HG02852 (cell line): ENCODE measurements around the gene CRY2.
"Not testable (repeated sequence)": the region's sequence is repeated elsewhere in the genome, so short reads cannot be mapped to it uniquely, and the experiment has no call there.

Source experiments
- ATAC-seq: cut with Tn5 transposase; IDR thresholded peaks from one replicate; pipeline ENCODE4 v1.9.1; 2021; ENCODE audit warnings: mild to moderate bottlenecking, moderate library complexity; ENCODE audit not compliant: unreplicated experiment

Gene CRY2

GRCh38 chr11:45896422-45896984 lies 49.2 kb downstream of the CRY2 start:
- no peak for ATAC-seq

GRCh38 chr11:45897556-45897955 lies 50.3 kb downstream of the CRY2 start:
- ATAC-seq: no peak

GRCh38 chr11:45899086-45899447 lies 51.8 kb downstream of the CRY2 start:
- ATAC-seq: no peak

GRCh38 chr11:45899448-45900174 lies 52.3 kb downstream of the CRY2 start:
- ATAC-seq: peak; percentile 59

- not testable (repeated sequence) for ATAC-seq
These were observed 53.0 kb downstream of the CRY2 start for GRCh38 chr11:45900175-45900800.

- ATAC-seq: no peak
These were observed 53.8 kb downstream of the CRY2 start for GRCh38 chr11:45900916-45901617.

GRCh38 chr11:45901626-45902025 lies 54.4 kb downstream of the CRY2 start:
- ATAC-seq: no peak

- ATAC-seq: no peak
These were observed 55.4 kb downstream of the CRY2 start for GRCh38 chr11:45902452-45903380.

- no peak for ATAC-seq
These were observed 57.1 kb downstream of the CRY2 start for GRCh38 chr11:45904309-45904915.

GRCh38 chr11:45905095-45905494 lies 57.8 kb downstream of the CRY2 start:
- ATAC-seq: no peak

- not testable (repeated sequence) for ATAC-seq
These were observed 58.3 kb downstream of the CRY2 start for GRCh38 chr11:45905576-45905975.

GRCh38 chr11:45906096-45906682 lies 58.9 kb downstream of the CRY2 start:
- no peak for ATAC-seq

- ATAC-seq: no peak
These were observed 59.8 kb downstream of the CRY2 start, which contains the start of gene FREY1 for GRCh38 chr11:45906965-45907611. Gene FREY1 (minus strand): TSS chr11:45907271. CDS start chr11:45907245, 26 bp downstream.

GRCh38 chr11:45907911-45908370 lies 60.7 kb downstream of the CRY2 start:
- ATAC-seq: no peak

- ATAC-seq: no peak
These were observed 62.6 kb downstream of the CRY2 start for GRCh38 chr11:45909594-45910475.

- ATAC-seq: no peak
These were observed 63.3 kb downstream of the CRY2 start for GRCh38 chr11:45910623-45911022.

GRCh38 chr11:45913514-45913913 lies 66.2 kb downstream of the CRY2 start:
- no peak for ATAC-seq
